Breast epithelium (tissue), 4 donors: Measurements from ENCODE around the gene WNT7B. TPM values are rescaled to one million over a fixed set of nuclear protein-coding genes. Genes with fewer than 3 reads are reported as not detected.
A peak's percentile ranks its signal among the peaks of the same experiment; 100 is the strongest.

Source experiments
- DNase-seq, 2 donors: peaks; one replicate each; pipeline ENCODE4 v3.0.0-alpha.2; 2019; ENCODE audit warnings: low spot score in 2 of 2
- H3K27ac ChIP-seq, 2 donors: fragments of 200-600 bp; sonication (generic) in 1 of 2; one replicate each; pipeline ENCODE4 v1.5.1; 2016 to 2019; ENCODE audit warnings: mild to moderate bottlenecking in 1 of 2
- H3K27me3 ChIP-seq, 2 donors: fragments of 200-600 bp; sonication (generic) in 1 of 2; one replicate each; pipeline versions ENCODE4 v1.5.1 to v1.6.0; 2017 to 2019; ENCODE audit warnings: control low read depth in 1 of 2, mild to moderate bottlenecking in 1 of 2
- H3K36me3 ChIP-seq: fragments of 200-600 bp; one replicate; pipeline ENCODE4 v1.5.1; 2019
- H3K4me1 ChIP-seq, 2 donors: fragments of 200-600 bp; sonication (generic); one replicate each; pipeline ENCODE4 v1.5.1; 2016 to 2019; ENCODE audit warnings: control low read depth in 1 of 2
- H3K4me3 ChIP-seq, 3 donors: fragments of 200-600 bp; sonication (generic); 1 replicate in 2 of 3; 2 replicates in 1 of 3; pipeline ENCODE4 v1.5.1; 2016 to 2019; ENCODE audit warnings: mild to moderate bottlenecking in 3 of 3, moderate library complexity in 2 of 3
- H3K9me3 ChIP-seq, 2 donors: fragments of 200-600 bp; sonication (generic) in 1 of 2; one replicate each; pipeline ENCODE4 v1.5.1; 2016 to 2019; ENCODE audit warnings: control low read depth in 1 of 2
- POLR2A ChIP-seq: fragments of 450-650 bp; IDR thresholded peaks from one replicate; pipeline ENCODE4 v1.6.1; 2016; ENCODE audit warnings: antibody characterized with exemption, mild to moderate bottlenecking, moderate library complexity
- POLR2AphosphoS5 ChIP-seq, 3 donors: sonication (generic); formaldehyde crosslinking; IDR thresholded peaks; one replicate each; pipeline ENCODE4 v1.6.1; 2017; ENCODE audit warnings: antibody characterized with exemption in 3 of 3
- intact Hi-C: fragments of 100-400 bp; cut with DNase I; formaldehyde crosslinking; loops from one replicate; pipeline ENCODE4 v1.15.1; 2023; ENCODE audit warnings: low total_unique reads
- total RNA-seq, 3 donors: library from RNA; depleted of rRNA; stranded (reverse); fragments of >200 nt; gene quantifications; one replicate each; pipeline ENCODE4 v1.1.0, GENCODE V29; 2016
- TF ChIP-seq, protein P1 (sequence below), 3 donors: fragments of 450-650 bp; IDR thresholded peaks; one replicate each; pipeline ENCODE4 v1.5.1; 2016 to 2017; ENCODE audit warnings: antibody characterized with exemption in 3 of 3, mild to moderate bottlenecking in 3 of 3, moderate library complexity in 3 of 3

Gene WNT7B
- total RNA-seq, 3 donors from 2014 or later: 2.2 to 2.9 TPM; not detected in 1

DNA sequence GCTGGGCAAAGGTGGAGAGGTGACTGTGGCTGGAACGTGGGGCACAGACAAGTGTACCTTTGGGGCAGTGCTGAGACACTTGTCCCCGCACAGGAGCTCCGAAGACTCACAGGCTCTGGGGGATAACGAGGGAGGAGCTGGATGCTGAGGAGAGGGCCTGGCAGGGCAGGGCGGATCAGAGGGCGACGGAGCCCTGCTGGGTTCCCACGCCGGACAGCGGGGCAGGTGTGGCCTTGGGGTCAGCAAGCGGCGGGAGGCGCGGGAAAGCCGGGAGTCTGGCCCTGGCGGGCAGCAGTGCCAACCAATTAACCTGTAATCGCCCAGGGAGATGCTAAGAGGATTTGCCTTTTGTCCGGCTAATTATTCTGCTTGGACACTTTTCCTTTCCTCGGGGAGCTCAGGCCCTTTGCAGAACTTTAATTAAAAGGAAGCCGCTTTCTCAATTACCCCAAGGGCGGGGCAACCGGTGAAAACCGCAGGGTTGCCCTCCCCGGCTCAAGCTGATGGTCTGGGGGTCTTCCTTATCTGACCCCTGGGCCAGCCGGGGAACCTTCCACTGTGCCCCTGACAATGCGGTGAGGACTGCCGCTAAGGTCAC is 71.5 kb downstream of the WNT7B start:
- Histone ChIP-seq H3K4me3 (no peak overlapping the region), H3K27ac (no peak overlapping the region), H3K36me3 (no peaks in the 10 kb centered on the region), H3K9me3 (no peaks in the 10 kb centered on the region), H3K4me1 (peaks cover 0 to 3% of the 10 kb centered on the region in 2 donors), H3K27me3 (peaks cover 0 to 5% of the 10 kb centered on the region in 2 donors)
- intact Hi-C loops: no loop called here
- no peak for DNase-seq
- no peak for TF ChIP-seq POLR2AphosphoS5 (IDR thresholded peaks at IDR 0.05)
- TF ChIP-seq POLR2A: no peak
- TF ChIP-seq, protein P1, sequence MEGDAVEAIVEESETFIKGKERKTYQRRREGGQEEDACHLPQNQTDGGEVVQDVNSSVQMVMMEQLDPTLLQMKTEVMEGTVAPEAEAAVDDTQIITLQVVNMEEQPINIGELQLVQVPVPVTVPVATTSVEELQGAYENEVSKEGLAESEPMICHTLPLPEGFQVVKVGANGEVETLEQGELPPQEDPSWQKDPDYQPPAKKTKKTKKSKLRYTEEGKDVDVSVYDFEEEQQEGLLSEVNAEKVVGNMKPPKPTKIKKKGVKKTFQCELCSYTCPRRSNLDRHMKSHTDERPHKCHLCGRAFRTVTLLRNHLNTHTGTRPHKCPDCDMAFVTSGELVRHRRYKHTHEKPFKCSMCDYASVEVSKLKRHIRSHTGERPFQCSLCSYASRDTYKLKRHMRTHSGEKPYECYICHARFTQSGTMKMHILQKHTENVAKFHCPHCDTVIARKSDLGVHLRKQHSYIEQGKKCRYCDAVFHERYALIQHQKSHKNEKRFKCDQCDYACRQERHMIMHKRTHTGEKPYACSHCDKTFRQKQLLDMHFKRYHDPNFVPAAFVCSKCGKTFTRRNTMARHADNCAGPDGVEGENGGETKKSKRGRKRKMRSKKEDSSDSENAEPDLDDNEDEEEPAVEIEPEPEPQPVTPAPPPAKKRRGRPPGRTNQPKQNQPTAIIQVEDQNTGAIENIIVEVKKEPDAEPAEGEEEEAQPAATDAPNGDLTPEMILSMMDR (IDR thresholded peaks at IDR 0.05): no peak

DNA sequence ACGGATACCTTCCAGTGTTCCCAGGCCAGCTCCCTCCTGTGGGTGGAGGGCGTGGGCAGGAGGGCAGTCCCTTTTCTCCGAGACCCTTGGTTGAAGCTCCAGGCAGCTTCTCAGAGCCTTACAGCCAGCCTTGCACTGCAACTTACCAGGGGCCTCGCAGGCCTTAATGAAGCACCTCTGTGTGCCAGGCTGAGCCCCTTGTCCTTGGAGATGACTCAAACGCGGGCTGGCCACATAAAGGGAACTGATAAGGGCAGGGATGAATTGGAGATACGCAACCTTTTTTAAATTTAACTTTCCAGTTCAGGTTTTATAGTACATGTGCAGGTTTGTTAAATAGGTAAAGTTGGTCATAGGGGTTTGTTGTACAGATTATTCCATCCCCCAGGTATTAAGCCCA is 72.7 kb downstream of the WNT7B start:
- Histone ChIP-seq H3K4me1 (peaks cover 0 to 3% of the 10 kb centered on the region in 2 donors), H3K27me3 (peaks cover 0 to 5% of the 10 kb centered on the region in 2 donors), H3K9me3 (no peaks in the 10 kb centered on the region), H3K27ac (no peak overlapping the region), H3K4me3 (no peak overlapping the region), H3K36me3 (no peaks in the 10 kb centered on the region)
- no peak for TF ChIP-seq POLR2AphosphoS5 (IDR thresholded peaks at IDR 0.05)
- TF ChIP-seq POLR2A: no peak
- TF ChIP-seq, protein P1 (IDR thresholded peaks at IDR 0.05): no peak
- intact Hi-C loops: no loop called here
- DNase-seq: no peak

DNA sequence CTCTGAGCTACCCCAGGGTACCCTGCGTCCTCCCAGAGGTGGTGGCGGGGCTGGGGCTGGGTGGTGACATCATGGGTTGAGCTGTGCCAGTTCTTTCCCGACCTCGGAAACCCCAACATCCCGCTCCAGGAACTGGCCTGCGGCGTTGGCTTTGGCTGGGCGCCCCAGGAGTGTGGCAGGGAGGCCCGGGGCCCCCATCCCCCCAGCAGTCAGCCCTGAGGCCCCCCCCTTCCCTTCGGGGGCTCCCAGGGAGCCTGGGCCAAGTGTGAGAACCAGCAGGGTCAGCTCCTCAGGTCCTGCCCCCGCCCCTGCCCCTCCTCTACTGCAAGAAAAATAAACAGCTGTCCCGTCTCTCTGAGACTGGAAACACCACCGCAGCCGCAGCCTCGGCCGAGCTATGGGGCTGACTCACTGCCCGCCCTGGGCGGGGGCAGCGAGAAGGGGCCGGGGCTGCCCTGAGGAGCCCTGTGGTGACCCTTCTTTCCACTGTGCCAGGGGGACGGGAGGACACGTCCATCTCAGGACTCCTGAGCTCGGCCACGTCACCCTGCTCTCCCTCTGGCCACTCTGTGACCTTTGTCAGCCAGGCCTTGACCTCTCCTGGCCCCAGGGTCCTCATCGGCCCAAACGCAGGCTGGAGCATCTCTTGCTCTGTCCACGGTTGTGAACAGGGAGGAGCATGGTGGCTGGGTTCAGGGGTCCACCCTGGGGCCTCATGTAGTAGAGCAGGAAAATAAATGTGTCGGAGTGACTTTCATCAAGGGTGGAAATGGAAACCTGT is 73.4 kb downstream of the WNT7B start:
- Histone ChIP-seq H3K27ac (peak overlapping the region; percentile 80 to 81), H3K9me3 (no peaks in the 10 kb centered on the region), H3K4me3 (peak overlapping the region in 2 of 3 donors; percentile 7 to 9), H3K36me3 (no peaks in the 10 kb centered on the region), H3K27me3 (peaks cover 0 to 5% of the 10 kb centered on the region in 2 donors), H3K4me1 (peaks cover 0 to 3% of the 10 kb centered on the region in 2 donors)
- DNase-seq: peak; percentile 66 to 83
- intact Hi-C loops: no loop called here
- TF ChIP-seq, protein P1 (IDR thresholded peaks at IDR 0.05): no peak
- TF ChIP-seq POLR2A (no peak), POLR2AphosphoS5 (IDR thresholded peaks at IDR 0.05) (no peak)

DNA sequence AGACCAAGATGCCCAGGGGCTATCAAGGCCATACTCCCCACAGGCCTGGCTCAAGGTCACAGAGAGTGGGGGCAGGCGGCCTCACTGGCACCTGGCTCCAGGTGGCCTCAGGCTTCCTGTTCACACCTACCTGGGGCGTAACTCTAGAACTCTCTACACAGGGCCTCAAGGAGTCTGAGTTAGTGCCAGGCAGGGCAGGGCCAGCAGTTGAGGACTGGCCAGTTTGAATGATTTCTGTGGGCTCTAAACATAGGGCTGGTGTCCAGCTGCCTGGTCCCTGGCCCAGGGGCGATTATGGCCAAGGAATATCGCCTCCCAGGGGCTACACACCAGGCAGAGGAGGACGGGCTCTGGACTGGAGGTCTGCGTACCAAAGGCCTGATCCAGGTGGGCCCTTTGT is 79.2 kb downstream of the WNT7B start:
- DNase-seq: no peak
- Histone ChIP-seq H3K27me3 (peaks cover 0 to 3% of the 10 kb centered on the region in 2 donors), H3K4me1 (peaks cover 3 to 8% of the 10 kb centered on the region in 2 donors), H3K36me3 (no peaks in the 10 kb centered on the region), H3K9me3 (no peaks in the 10 kb centered on the region), H3K4me3 (no peak overlapping the region), H3K27ac (peak overlapping the region; percentile 86 to 92)
- intact Hi-C loops: no loop called here
- TF ChIP-seq POLR2AphosphoS5 (IDR thresholded peaks at IDR 0.05) (no peak), POLR2A (no peak)
- TF ChIP-seq, protein P1 (IDR thresholded peaks at IDR 0.05): no peak

DNA sequence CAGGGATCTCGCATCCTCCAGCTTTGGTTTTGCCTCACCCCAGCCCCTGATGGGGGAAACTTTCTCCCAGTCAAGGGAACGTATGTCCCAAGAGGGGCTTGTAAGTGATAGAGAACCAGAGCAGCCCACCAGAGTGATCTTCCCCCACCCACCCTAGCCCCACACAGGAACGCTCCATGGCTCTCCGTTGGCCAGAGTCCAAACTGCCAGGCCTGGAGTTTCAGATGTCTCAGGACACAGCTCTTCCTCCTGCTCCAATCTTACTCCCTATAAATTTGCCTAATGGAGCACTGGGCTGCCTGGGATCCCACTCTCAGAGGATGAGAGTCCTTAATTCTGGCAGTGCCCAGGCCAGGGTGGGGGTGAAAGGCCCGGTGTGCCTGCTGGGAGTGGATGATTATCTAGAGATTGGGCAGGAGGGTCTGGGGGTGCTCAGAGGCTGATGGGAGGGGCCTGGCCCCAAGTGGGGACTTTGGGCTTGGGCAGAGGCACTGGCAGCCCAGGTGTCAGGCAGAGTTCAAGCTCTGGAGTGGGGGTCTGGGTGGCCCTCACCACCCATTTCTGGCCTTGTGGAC is 79.9 kb downstream of the WNT7B start:
- Histone ChIP-seq H3K4me3 (no peak overlapping the region), H3K4me1 (peaks cover 3 to 8% of the 10 kb centered on the region in 2 donors), H3K27ac (peak overlapping the region; percentile 86 to 92), H3K36me3 (no peaks in the 10 kb centered on the region), H3K27me3 (peaks cover 0 to 9% of the 10 kb centered on the region in 2 donors), H3K9me3 (no peaks in the 10 kb centered on the region)
- intact Hi-C loops: no loop called here
- TF ChIP-seq POLR2A: no peak
- TF ChIP-seq, protein P1 (IDR thresholded peaks at IDR 0.05): no peak
- no peak for TF ChIP-seq POLR2AphosphoS5 (IDR thresholded peaks at IDR 0.05)
- no peak for DNase-seq
